GM13977 (cell line): Measurements from ENCODE around the gene FDX1.

Experiments
- DNase-seq: peaks from one replicate; pipeline ENCODE4 v3.0.0; 2012; ENCODE audit warnings: low spot score
- CTCF ChIP-seq: IDR thresholded peaks from 2 replicates; pipeline ENCODE4 v1.5.1; 2012; ENCODE audit warnings: mild to moderate bottlenecking, control low read depth; ENCODE audit not compliant: insufficient read depth; ENCODE audit errors: extremely low read depth, missing control alignments
- in situ Hi-C: fragments of 300-500 bp; cut with MboI; formaldehyde crosslinking; loops from one replicate; pipeline ENCODE4 v1.12.0; 2022; ENCODE audit warnings: low sequenced_read_pairs, low pct_unique_long_range_greater_than_20kb, mixed read lengths, inconsistent platforms; ENCODE audit not compliant: unreplicated experiment

Gene FDX1

GRCh38 chr11:110509472-110509871, 79.7 kb downstream of the FDX1 start:
- in situ Hi-C loops = no loop called here
- TF ChIP-seq CTCF = no peak
- DNase-seq = no peak

GRCh38 chr11:110512026-110512425, 82.3 kb downstream of the FDX1 start:
- TF ChIP-seq CTCF = no peak
- in situ Hi-C loops = no loop called here
- DNase-seq = no peak

GRCh38 chr11:110513259-110513801, 83.6 kb downstream of the FDX1 start:
- no peak for TF ChIP-seq CTCF
- in situ Hi-C loops = no loop called here
- no peak for DNase-seq

GRCh38 chr11:110513846-110514437, 84.2 kb downstream of the FDX1 start:
- no peak for TF ChIP-seq CTCF
- in situ Hi-C loops = no loop called here
- no peak for DNase-seq
